ENCODE measurements around the gene GABRG3.

GRCh38 chr15:26926081-26926480 is 44.9 kb upstream of the GABRG3 start:
- no peak for TF ChIP-seq CTCF (IDR thresholded peaks at IDR 0.05)
- TF ChIP-seq POLR2AphosphoS5 (IDR thresholded peaks at IDR 0.05; ENCODE audit: insufficient read depth in 1 of 2, low read depth in 1 of 2): no peak

Measured in vagina (tissue), 2 donors.